HepG2 (cell line): Measurements from ENCODE around the gene LGI4. TPM values are rescaled to one million over a fixed set of nuclear protein-coding genes. Genes with fewer than 3 reads are reported as not detected.

Experiments used
- AGO2 ChIP-seq: fragments of 200-400 bp; formaldehyde crosslinking; optimal IDR thresholded peaks from 2 replicates; pipeline ENCODE3; 2017; ENCODE audit warnings: mild to moderate bottlenecking, low read depth, low read length, moderate library complexity
- DMAP1 ChIP-seq: IDR thresholded peaks from 2 replicates; pipeline ENCODE4 v1.6.1; 2016
- ELF4 ChIP-seq: sonication (generic); formaldehyde crosslinking; IDR thresholded peaks from 2 replicates; pipeline ENCODE4 v1.5.0; 2020; ENCODE audit warnings: missing genetic modification reagents, mild to moderate bottlenecking, moderate library complexity, borderline replicate concordance
- KDM5B ChIP-seq: sonication (generic); formaldehyde crosslinking; IDR thresholded peaks from 2 replicates; pipeline ENCODE4 v1.4.0; 2020; ENCODE audit warnings: missing genetic modification reagents, mild to moderate bottlenecking, borderline replicate concordance
- RBAK ChIP-seq: sonication (generic); formaldehyde crosslinking; IDR thresholded peaks from 2 replicates; pipeline ENCODE4 v1.5.1; 2020; ENCODE audit warnings: mild to moderate bottlenecking, missing genetic modification reagents
- RERE ChIP-seq: IDR thresholded peaks from 2 replicates; pipeline ENCODE4 v1.6.1; 2016; ENCODE audit warnings: low read depth, missing genetic modification reagents, missing compliant biosample characterization
- TGIF2 ChIP-seq: IDR thresholded peaks from 2 replicates; pipeline ENCODE4 v1.6.1; 2016; ENCODE audit warnings: control low read depth, missing compliant biosample characterization
- TSC22D2 ChIP-seq: sonication (generic); formaldehyde crosslinking; IDR thresholded peaks from 2 replicates; pipeline ENCODE4 v1.5.1; 2020; ENCODE audit warnings: missing genetic modification reagents, mild to moderate bottlenecking, borderline replicate concordance
- ZBTB37 ChIP-seq: sonication (generic); formaldehyde crosslinking; IDR thresholded peaks from 2 replicates; pipeline ENCODE4 v1.4.0; 2020; ENCODE audit warnings: mild to moderate bottlenecking, missing genetic modification reagents
- ZNF800 ChIP-seq: sonication (generic); formaldehyde crosslinking; IDR thresholded peaks from 2 replicates; pipeline ENCODE4 v1.4.0; 2020; ENCODE audit warnings: missing genetic modification reagents
- polyA plus RNA-seq, 8 experiments: library from polyadenylated mRNA; depleted of rRNA in 3 of 8; stranded (reverse) in 7 of 8; unstranded in 1 of 8; fragments of >200 nt; fragmentation: Illumina TruSeq in 4 of 8; extraction: Trizol in 4 of 8; gene quantifications; 2 replicates each; pipeline versions ENCODE4 v1.2.1 to v1.2.3, GENCODE V29; 2011 to 2016; ENCODE audit warnings: low read depth in 4 of 8, missing spikeins in 1 of 8, mixed read lengths in 1 of 8; ENCODE audit not compliant: insufficient read depth in 1 of 8
- total RNA-seq, 5 experiments: library from RNA; depleted of rRNA; stranded (reverse); fragments of >200 nt; fragmentation: Illumina TruSeq; extraction: Trizol; gene quantifications; 2 replicates each; pipeline ENCODE4 v1.2.3, GENCODE V29; 2016; ENCODE audit warnings: low read depth in 1 of 5
- TF ChIP-seq, protein P1 (sequence below): sonication (generic); formaldehyde crosslinking; IDR thresholded peaks from 2 replicates; pipeline ENCODE4 v1.4.0; 2020; ENCODE audit warnings: mild to moderate bottlenecking, missing genetic modification reagents

LGI4 gene
- total and polyA plus RNA-seq, 2 of the 13 experiments (the other 11 are each of a cell fraction or from before 2014, with no cell fraction given): 2.8 TPM; not detected in 1

GRCh38 chr19:35136977-35137702, 2.3 kb upstream of the LGI4 start (continued):
- TF ChIP-seq TSC22D2 (CRISPR knock-in tag) (no peak), ELF4 (no peak), RBAK (CRISPR knock-in tag) (no peak), RERE (no peak), AGO2 (no peak), DMAP1 (CRISPR knock-in tag) (no peak), TGIF2 (CRISPR knock-in tag) (0 out of 2 replicates have a peak, but pooled peaks have one; percentile 37), KDM5B (CRISPR knock-in tag) (no peak; the same call in 1 of the 2 replicates), ZBTB37 (CRISPR knock-in tag) (no peak), ZNF800 (0 out of 2 replicates have a peak, but pooled peaks have one; percentile 41)
- TF ChIP-seq, protein P1, sequence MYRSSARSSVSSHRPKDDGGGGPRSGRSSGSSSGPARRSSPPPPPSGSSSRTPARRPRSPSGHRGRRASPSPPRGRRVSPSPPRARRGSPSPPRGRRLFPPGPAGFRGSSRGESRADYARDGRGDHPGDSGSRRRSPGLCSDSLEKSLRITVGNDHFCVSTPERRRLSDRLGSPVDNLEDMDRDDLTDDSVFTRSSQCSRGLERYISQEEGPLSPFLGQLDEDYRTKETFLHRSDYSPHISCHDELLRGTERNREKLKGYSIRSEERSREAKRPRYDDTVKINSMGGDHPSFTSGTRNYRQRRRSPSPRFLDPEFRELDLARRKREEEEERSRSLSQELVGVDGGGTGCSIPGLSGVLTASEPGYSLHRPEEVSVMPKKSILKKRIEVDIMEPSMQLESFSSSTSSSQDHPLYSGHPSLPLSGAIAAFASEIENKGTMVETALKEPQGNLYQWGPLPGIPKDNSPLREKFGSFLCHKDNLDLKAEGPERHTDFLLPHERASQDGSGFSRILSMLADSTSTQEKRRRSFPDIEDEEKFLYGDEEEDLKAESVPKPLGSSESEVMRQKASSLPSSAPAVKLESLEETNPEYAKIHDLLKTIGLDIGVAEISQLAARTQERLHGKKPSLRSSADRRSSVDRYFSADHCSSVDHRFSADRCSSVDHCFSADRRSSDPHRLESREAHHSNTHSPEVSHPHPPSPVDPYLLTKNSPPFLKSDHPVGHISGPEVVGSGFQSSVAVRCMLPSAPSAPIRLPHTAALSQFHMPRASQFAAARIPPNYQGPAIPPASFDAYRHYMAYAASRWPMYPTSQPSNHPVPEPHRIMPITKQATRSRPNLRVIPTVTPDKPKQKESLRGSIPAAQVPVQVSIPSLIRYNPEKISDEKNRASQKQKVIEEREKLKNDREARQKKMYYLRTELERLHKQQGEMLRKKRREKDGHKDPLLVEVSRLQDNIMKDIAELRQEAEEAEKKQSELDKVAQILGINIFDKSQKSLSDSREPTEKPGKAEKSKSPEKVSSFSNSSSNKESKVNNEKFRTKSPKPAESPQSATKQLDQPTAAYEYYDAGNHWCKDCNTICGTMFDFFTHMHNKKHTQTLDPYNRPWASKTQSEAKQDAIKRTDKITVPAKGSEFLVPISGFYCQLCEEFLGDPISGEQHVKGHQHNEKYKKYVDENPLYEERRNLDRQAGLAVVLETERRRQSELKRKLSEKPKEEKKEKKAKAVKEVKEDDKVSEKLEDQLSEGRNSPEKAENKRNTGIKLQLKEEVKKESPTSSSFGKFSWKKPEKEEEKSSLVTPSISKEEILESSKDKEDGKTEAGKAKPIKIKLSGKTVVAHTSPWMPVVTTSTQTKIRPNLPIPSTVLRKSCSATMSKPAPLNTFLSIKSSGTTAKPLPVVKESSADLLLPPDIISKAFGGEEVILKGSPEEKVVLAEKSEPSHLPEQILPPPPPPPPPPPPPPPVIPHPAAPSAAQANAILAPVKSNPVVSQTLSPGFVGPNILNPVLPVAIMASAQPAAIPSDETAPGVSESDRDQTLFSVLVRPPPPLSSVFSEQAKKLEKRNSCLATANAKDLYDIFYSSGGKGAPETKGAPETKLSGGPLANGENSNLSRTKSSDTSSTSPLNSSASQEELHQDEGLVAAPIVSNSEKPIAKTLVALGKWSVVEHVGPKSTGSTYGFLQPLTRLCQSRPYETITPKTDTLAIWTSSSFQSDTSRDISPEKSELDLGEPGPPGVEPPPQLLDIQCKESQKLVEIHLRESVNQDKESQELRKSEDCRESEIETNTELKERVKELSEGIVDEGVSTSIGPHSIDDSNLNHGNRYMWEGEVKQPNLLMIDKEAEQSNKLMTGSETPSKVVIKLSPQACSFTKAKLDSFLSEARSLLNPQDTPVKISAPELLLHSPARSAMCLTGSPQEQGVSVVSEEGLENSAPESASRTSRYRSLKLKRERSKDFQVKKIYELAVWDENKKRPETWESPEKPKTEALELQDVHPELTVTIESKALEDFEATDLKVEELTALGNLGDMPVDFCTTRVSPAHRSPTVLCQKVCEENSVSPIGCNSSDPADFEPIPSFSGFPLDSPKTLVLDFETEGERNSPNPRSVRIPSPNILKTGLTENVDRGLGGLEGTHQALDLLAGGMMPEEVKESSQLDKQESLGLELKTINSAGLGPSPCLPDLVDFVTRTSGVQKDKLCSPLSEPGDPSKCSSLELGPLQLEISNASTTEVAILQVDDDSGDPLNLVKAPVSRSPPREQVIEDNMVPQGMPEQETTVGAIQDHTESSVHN (CRISPR knock-in tag): 0 out of 2 replicates have a peak, but pooled peaks have one; percentile 34
